Stimulated activated CD4-positive, alpha-beta T cell treated with anti-CD3 and anti-CD28 coated beads, Interleukin-4, amount 100 ng/mL, for 48 hours (primary cell): ENCODE measurements around the gene CBX3.
"Not testable (repeated sequence)": the region's sequence is repeated elsewhere in the genome, so short reads cannot be mapped to it uniquely, and the experiment has no call there.

Experiments used
- DNase-seq, 2 donors: peaks; one replicate each; pipeline ENCODE4 v3.0.0-alpha.2; 2020; ENCODE audit warnings: low read depth in 2 of 2

The CBX3 gene

DNA sequence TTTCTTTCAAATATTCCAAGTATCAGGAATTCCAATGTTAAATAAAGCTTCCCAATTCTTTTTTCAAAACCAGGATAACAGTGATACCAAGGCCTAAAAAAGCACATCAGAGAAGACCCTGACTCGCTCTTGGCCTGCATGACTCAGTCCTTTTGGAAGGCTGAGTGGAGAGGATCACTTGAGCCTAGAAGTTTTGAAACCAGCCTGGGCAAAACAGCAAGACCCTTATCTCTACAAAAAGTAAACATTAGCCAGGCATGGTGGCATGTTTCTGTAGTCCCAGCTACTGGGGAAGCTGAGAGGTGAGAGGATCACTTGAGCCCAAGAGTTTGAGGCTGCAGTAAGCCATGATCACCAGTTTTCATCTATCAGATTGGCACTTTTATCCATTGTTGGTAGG, 30.9 kb upstream of the CBX3 start:
- DNase-seq, result no peak

DNA sequence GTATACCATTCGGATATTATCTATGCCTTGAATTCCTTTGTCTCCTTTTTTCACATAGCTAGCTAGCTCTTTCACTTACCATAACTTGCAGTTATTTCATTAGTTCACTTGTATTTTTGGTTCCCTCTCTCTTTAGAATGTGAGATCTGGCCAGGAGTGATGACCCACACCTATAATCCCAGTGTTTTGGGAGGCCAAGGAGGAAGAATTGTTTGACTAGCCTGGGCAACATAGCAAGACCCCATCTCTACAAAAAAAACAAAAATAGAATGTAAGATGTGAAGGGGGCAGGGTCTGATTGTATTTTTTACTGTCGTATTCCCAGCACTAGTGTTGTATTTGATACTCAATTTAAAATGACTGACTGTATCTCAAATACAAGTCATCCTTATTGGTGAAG, 29.9 kb upstream of the CBX3 start:
- DNase-seq, result no peak

DNA sequence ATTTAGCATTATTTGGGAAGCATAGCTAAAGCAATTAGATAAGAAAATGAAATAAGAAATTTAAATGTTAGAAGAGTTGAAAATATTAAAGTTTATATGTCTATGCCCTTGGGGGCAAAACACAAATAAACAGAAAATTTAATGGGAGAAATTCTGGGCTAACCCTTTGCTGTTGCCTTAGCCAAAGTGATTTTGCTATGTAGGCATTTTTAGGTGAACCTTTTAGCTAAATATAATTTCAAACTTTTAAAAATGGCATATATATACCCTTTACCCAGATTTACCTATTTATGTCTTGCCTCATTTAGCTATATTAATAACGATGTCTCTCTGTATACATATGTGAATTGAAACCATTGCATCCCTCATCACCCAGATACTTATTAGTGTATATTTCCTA, 29.5 kb upstream of the CBX3 start:
- no peak for DNase-seq

DNA sequence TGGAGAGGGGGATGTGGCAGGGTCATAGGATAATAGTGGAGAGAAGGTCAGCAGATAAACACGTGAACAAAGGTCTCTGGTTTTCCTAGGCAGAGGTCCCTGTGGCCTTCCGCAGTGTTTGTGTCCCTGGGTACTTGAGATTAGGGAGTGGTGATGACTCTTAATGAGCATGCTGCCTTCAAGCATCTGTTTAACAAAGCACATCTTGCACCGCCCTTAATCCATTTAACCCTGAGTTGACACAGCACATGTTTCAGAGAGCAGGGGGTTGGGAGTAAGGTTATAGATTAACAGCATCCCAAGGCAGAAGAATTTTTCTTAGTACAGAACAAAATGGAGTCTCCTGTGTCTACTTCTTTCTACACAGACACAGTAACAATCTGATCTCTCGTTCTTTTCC, 25.6 kb upstream of the CBX3 start:
- DNase-seq, result not testable (repeated sequence)

DNA sequence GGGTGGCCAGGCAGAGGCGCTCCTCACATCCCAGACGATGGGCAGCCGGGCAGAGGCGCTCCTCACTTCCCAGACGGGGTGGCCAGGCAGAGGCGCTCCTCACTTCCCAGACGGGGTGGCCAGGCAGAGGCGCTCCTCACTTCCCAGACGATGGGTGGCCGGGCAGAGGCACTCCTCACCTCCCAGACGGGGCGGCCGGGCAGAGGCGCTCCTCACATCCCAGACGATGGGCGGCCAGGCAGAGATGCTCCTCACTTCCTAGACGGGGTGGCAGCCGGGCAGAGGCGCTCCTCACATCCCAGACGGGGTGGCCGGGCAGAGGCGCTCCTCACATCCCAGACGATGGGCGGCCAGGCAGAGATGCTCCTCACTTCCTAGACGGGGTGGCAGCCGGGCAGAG, 24.8 kb upstream of the CBX3 start:
- DNase-seq, result not testable (repeated sequence)

DNA sequence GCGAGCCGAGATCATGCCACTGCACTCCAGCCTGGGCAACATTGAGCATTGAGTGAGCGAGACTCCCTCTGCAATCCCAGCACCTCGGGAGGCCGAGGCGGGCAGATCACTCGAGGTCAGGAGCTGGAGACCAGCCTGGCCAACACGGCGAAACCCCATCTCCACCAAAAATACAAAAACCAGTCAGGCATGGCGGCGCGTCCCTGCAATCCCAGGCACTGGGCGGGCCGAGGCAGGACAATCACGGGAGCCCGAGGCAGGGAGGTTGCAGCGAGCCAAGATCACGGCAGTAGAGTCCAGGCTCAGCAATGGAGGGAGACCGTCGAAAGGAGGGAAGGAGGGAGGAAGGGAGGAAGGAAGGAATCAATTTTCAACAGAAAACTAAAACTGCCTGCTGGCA, 24.3 kb upstream of the CBX3 start:
- not testable (repeated sequence) for DNase-seq

DNA sequence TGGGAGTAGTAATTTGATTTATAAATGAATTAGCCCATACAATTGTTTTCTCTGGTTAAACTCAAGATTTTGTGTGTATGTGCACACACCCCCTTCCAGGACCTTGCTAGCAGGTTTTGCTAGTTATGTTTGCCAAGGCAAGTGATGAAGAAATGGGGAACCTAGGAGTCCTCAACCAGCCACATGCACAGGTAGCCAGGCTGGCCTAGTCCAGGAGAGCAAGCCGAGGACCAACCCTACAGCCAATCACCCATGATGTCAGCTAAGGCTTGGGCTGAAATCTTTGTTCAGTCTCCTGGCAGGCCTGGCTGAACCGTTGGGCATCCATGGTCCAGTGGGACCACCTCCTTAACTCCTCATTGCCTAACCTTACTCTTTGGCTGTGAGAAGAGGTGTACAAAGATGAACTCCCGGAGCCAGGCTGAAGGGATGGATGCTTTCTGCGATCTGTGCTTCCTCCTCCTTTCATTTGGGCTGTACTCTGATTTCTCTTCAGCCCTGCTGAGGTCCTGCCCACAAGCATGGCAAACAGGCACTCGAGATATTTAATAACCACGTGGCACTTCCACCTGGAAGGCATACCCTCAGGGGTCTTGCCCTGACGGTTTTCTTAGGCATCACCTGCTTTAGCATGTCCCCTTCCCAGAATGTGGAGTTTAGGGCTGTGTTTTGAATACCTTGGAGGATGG, 23.1 kb upstream of the CBX3 start:
- no peak for DNase-seq

DNA sequence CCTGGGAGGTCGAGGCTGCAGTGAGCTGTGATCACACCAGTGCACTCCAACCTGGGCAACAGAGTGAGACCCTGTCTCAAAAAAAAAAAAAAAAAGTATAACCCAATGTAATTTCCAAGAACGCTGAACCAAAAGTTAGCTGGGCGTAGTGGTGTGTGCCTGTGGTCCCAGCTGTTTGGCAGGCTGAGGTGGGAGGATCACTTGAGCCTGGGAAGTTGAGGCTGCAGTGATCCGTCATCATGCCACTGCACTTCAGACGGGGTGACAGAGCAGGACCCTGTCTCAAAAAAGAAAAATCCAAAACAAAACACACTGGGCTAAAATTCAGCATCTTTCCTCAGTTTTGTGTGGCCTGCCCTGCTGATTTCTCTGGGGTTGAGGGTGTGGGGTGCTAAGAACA, 22.1 kb upstream of the CBX3 start:
- no peak for DNase-seq

DNA sequence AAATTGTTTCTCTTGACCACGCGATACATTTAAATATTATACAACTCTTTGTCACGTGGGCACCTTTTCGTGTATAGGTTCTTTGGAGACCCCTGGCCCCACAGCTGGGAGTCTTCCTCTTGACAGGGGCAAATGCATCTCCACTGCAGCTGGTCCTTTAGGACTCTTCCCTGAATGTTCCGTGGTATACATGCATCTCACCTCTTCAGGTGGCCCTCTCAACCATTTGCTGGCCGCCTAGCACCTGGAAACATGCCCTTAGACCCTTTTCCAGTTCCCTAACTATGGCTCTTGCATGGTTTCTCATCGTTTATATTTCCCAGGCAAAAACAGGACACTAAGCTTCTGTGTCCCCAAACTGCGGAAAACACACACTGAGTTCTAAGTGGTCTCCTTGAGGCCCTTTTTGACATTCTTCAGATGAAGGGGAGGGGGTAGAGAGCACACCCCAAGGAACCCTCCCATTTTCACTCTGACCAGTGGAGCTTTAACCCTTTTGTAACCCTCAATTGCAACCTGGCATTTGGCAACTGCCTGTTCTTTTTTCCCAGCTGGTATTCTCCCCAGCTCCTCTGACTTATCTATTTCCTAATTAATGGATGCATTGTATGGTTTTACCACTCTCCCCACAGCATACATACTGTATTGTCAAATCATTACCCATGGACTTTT, 21.6 kb upstream of the CBX3 start:
- no peak for DNase-seq

DNA sequence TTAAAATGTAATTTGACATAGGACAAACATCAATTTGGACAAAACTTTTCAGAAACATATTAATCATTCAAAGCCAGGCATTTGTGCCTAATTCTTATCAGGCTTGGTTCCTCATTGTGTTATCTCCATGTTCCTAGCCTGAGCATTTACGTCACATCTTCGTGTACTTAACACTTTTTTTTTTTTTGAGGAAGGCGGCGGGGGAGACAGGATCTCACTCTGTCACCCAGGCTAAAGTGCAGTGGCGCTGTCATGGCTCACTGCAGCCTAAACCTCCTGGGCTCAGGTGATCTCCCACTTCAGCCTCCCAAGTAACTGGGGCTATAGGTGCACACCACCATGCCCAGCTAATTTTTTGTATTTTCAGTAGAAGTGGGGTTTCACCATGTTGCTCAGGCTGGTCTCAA, 20.8 kb upstream of the CBX3 start:
- DNase-seq, result no peak

DNA sequence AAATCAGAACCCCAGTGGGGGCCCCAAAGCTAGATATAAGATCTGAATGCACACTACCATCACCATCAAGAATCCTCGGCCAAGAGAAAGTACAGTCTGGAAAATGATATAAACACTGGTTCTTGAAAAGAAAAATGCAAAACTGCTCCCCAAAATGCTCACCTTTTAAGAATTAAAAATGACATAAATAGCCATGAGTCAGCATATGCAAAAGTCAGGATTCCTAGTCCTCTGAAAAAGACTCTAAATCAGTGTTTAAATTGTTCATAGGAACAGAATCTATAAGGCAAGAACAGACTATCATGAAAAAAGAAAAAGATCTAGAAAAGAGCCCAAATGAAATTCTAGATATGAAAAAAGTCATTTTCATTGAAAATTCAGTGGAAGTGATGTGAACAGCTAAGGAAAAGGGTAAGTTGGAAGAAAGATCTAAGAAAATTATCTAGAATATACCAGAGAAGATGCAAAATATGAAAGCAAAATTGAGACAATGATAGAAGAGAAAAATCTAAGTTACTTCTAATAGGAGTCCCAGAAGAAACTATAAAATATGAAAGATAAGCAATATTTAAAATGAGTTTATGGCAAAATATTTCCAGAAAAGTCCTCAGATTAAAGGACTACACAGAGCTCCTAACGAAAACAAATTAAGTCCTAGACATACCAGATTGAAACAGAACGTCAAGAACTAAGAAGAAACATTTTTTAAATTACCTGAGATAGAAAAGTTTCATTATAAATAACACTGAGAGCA, 19.9 kb upstream of the CBX3 start:
- no peak for DNase-seq

DNA sequence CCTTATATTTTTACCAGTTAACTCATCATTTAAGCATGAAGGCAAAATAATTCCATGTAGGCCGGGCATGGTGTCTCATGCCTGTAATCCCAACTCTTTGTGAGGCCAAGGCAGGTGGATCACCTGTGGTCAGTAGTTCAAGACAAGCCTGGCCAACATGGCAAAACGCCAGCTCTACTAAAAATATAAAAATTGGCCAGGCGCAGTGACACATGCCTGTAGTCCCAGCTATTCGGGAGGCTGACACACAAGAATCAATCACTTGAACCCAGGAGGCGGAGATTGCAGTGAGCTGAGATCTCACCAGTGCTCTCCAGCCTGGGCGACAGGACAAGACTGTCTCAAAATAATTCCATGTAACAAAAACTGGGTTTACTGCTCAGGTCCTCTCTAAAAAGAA, 19.3 kb upstream of the CBX3 start:
- no peak for DNase-seq

DNA sequence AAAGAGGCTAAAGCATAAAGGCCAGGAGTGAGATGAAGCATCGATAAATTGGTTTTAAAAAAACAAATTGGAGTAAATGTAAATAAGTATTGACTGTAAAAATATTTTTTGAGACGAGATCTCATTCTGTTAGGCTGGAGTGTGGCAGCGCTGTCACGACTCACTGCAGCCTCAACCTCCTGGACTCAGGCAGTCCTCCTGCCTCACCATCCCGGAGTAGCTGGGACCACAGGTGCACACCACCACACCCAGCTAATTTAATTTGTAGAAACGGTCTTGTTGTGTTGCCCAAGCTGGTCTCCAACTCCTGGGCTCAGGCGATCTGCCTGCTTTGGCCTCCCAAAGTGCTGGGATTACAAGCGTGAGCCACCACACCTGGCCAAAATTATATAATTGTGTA, 18.8 kb upstream of the CBX3 start:
- no peak for DNase-seq

DNA sequence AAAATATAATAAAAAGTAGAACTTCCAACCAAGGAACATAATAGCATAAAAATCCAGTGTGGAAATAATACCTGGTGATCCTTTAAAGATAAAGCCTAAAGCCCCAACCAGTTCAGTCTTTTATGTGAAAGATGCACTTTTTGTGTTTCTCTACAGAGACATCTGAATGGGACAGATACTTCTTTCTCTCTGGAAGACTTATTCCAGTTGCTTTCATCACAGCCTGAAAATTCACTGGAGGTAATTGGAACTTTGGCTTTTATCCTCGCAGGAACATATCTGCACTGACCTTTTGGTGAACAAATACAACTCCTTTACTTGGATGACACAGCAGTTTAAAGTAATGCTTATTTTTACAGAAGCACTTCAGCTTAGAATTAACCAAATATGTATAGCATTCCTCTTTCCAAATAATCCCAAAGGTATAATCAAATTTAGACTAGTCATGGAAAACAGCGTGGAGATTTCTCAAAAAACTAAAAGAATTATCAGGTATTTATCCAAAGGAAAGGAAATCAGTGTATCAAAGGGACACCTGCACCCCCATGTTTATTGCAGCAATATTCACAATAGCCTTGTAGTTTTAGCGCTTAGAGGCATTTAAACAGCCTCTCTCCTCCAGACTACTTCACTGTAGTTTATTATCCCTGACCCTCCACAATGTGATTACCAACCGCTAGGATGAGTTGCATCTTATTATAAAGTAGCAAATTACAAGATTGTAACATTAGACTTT, 17.8 kb upstream of the CBX3 start:
- no peak for DNase-seq

DNA sequence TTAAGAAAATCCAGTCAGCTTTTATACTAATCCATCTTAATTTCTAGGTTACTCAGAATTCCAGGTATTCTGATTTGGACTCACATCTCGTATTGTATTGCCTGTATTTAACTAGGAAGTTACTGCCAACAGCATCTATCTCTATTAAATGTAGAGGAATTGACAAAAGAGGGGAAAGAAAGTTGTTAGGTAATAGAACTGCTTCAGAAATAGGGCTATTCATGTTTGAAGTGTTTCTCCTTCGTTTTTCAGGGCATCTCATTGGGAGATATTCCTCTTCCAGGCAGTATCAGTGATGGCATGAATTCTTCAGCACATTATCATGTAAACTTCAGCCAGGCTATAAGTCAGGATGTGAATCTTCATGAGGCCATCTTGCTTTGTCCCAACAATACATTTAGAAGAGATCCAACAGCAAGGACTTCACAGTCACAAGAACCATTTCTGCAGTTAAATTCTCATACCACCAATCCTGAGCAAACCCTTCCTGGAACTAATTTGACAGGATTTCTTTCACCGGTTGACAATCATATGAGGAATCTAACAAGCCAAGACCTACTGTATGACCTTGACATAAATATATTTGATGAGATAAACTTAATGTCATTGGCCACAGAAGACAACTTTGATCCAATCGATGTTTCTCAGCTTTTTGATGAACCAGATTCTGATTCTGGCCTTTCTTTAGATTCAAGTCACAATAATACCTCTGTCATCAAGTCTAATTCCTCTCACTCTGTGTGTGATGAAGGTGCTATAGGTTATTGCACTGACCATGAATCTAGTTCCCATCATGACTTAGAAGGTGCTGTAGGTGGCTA, 17.1 kb upstream of the CBX3 start:
- DNase-seq, result not testable (repeated sequence)

DNA sequence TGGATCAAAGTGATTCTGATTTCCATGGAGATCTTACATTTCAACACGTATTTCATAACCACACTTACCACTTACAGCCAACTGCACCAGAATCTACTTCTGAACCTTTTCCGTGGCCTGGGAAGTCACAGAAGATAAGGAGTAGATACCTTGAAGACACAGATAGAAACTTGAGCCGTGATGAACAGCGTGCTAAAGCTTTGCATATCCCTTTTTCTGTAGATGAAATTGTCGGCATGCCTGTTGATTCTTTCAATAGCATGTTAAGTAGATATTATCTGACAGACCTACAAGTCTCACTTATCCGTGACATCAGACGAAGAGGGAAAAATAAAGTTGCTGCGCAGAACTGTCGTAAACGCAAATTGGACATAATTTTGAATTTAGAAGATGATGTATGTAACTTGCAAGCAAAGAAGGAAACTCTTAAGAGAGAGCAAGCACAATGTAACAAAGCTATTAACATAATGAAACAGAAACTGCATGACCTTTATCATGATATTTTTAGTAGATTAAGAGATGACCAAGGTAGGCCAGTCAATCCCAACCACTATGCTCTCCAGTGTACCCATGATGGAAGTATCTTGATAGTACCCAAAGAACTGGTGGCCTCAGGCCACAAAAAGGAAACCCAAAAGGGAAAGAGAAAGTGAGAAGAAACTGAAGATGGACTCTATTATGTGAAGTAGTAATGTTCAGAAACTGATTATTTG, 16.3 kb upstream of the CBX3 start:
- no peak for DNase-seq

DNA sequence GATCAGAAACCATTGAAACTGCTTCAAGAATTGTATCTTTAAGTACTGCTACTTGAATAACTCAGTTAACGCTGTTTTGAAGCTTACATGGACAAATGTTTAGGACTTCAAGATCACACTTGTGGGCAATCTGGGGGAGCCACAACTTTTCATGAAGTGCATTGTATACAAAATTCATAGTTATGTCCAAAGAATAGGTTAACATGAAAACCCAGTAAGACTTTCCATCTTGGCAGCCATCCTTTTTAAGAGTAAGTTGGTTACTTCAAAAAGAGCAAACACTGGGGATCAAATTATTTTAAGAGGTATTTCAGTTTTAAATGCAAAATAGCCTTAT, 15.7 kb upstream of the CBX3 start:
- no peak for DNase-seq

DNA sequence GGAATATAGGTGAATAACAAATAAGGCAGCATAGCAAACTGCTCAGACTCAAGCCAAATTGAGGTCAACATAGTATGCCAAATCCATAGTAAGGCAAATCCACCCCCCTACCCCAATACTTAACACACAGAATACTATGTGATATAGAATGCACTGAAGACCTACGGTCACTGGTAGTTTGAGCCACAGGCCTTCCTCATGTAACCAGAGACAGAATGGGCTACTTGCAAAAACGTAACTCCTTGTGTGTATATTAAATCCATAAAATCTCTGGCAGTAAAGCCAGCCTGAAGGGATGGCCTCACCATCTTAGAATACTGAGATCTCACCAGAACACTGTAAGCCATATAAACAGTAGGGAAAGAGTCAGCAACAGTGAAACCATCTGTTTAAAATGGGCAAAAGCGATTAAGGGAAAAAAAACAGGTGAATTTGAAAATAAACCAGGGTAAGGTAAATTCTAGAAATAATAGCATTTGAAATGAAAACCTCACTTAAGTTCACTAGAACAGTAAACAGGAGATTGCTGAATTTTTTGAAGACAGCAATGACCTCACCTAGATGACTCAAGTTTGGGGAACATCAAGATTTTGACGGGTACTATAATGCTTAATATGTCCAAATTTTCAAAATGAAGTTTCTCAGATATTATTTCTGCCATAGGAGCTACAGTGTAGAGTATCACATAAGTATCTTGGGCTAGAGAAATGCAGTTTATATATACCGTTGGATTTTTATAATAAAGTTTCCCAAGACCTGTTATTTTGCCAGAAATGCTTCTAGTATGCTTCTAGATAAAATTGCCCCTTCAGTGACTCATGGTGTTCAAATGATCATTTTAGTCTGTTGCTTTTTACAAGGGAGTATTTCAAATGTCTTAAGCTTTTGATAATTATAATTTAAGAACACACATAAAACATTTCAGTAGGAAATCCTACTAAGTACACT, 14.9 kb upstream of the CBX3 start:
- no peak for DNase-seq

DNA sequence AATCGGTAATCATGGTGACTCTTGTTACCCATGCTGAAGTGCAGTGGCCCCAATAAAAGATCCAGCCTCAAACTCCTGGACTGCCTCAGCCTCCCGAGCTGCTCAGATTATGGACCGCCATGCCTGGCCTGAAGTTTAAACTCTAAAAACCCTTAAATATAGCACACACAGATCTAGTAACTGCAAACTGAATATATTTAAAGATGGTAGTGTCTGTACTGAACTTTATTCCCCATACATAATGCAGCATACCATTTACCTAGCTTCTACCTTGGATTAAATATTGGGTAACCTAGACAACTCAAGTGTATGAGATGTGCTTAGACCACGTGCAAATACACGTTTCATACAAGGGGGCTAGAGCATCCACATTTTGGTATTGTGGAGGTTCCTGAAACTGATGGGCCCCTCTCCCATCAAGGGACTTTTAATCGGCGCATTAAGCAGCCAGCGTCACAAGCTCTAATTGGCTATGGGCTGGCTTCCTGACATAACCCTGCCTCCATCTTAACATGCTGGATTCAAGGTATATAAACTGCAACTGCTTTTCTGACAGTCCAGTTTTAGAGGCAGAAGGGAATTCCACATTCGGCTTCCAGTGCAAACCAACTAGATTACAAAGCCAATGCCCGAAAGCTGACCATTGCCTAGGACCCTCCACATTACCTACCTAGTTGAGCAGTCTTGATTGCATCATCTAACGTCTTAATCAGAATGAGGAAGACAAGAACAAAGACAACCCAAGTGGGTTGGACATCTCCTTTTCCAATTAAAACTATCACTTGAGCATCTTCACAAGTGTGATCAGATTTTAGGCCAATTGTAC, 14.0 kb upstream of the CBX3 start:
- DNase-seq, result no peak
